ENCODE data around the gene C2CD3.

C2CD3 gene, protein sequence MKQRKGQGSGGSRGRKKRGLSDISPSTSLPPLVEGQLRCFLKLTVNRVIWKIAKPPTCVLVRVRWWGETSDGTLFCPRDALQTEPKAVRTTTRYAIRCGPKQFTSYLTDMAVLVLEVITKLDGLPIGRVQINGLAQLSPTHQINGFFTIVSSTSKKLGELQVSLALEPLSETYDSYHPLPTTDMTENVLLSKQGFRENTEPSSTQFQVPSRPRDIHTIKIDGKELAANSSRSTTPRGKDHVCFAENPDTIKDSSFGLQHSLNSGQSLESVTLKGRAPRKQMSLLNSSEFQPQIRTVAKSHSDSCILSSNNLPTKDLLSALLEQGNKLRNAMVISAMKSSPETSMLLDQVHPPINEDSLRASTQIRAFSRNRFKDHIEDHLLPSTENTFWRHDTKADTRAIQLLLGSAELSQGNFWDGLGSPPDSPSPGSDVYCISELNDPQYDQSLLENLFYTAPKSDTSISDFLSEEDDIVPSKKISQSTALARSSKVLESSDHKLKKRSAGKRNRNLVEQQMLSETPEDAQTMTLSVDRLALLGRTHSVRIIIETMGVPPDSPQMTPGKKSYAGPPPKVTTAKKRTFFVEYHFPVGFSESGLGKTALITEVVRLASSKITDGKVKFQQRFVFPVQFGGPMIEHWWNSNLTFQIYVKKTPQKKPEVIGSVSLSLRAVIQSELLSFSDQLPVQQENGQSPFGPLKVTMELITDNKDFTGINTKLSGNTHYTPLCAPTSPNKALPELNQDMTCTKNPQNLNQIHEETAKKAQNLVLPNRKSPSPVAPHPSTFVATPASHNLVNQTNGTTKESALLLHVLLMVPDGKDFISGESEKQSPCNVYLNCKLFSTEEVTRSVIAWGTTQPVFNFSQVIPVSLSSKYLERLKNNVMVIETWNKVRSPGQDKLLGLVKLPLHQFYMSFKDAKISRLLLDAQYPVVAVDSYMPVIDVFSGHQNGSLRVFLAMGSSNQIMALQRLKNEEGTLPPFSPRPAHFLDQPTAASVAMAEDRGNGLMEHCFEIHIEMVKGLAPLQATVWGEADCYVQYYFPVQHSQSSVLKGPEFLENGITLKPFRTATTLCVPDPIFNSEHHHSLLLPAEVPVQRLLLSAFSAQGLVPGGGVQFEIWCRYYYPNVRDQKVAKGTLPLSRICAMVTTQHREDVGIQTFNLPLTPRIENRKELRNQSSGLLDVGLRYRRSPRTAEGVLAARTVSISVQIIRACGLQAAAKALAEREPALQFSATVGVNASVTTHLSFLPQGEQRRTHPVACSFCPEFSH (N-terminal part only)

GRCh38 chr11:74170694-74171629, at the start of gene C2CD3, which contains the start of gene PPME1:
C2CD3 (minus strand) TSS chr11:74171002; CDS start chr11:74170792, 210 bp downstream.
PPME1 (plus strand) TSS chr11:74171289; CDS start chr11:74171422, 133 bp downstream.
- DNase-seq: peak; percentile 99 to 100

GRCh38 chr11:74220376-74220775, 49.6 kb upstream of the C2CD3 start:
- no peak for DNase-seq

DNA sequence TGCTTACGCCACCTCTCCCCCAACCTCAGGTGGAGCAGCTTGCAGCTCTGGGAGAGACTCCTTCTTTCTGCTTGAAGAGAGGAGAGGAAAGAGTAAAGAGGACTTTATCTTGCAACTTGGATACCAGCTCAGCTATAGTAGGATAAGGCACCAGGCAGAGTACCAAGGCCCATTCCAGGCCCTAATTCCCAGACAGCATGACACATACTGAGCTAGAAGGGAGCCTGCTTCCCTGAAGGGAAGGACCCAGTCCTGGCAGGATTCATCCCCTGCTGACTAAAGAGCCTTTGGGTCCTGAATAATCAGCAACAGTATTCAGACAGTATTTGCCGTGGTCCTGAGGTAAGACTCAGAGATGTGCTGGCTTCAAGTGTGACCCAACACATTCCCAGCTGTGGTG, 41.7 kb upstream of the C2CD3 start:
- DNase-seq: no peak

GRCh38 chr11:74208507-74208906, 37.7 kb upstream of the C2CD3 start:
- DNase-seq: no peak

GRCh38 chr11:74206746-74207145, 35.9 kb upstream of the C2CD3 start:
- no peak for DNase-seq

- DNase-seq: no peak
These were observed 34.4 kb upstream of the C2CD3 start for GRCh38 chr11:74205181-74205580.

DNA sequence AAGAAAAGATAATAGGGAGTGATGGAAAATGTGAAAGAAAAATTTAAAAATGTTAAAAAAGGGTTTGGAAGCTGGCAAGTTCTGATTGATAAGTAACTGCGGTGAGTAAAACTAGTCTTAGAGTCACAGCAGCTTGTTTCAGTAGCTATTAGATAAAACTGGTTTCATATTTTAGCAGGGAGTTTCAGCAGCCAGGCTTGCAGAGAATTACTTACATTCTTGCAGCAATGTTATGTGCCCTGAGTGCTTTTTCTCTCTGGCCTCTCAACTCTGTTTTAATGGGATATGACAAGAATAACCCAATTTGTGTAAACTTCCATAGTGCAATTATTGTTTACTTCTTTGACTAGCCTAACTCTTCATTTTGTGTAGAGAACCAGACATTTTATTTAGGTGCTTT, 33.9 kb upstream of the C2CD3 start:
- DNase-seq: no peak

DNA sequence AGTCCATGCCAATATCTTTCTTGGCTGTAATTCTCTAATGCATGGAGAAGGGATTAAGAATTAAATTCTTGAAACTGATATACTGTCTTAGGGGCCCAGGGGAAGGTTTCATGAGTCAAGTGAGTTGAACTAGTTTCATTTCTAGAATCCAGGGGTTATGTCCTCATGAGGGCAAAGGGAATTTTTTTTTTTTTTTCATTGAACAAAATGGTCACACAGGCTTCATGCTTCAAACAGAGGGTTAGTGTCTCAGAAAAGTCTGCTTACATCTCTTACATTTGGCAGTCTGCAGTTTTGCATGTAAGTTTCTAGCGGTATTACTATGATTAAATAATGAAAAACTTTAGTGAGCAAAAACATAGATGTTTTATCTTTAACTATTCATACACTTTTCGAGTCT, 33.2 kb upstream of the C2CD3 start:
- no peak for DNase-seq

DNA sequence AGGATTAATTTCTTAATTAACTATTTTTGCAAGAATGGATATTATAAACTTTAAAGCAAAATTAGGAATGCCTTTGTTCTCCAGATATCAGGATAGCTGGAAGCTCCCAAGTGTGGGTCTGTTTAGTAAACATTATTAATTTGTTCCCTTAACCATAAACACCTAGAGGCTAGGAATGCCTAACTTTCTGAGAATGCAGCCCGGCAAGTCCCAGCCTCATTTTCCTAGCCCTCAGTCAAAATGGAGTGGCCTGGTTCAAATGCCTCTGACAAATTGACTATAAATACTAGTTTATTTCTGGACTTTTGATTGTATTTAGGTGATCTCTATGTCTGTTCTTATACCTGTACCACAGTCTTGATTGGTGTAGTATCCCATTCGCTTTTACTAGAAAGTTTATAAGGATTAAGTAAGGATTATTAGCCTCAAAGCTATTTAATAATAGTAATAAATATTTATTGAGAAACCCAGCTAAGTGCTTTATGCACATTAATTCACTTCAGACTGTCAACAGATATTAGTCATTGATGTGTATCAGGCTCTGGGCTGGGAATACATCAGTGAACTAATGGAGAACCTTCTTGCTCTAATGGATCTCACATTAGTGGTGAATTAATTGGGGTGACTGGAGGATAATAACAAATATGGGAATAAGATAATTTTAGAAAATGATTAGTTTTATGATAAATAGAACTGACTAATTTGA, 26.1 kb upstream of the C2CD3 start:
- DNase-seq: no peak

DNA sequence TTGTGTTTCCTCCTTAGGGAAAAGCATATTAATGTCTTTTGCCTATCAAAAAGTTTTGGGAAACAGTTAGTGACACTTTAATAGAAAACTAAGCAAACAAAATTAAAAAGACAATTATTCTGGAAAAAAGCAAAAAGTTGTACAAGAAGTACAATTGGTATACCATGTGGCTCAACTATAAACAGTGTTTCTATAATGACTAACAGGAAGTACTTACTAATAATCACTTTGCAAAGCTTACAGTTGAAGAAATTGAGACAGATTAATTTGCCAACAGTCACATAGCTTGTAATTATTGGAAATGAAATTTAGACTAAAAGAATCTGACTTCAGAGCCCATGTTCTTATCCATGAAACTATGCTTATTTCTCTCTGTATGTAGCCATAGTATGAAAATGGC, 25.0 kb upstream of the C2CD3 start:
- DNase-seq: no peak

DNA sequence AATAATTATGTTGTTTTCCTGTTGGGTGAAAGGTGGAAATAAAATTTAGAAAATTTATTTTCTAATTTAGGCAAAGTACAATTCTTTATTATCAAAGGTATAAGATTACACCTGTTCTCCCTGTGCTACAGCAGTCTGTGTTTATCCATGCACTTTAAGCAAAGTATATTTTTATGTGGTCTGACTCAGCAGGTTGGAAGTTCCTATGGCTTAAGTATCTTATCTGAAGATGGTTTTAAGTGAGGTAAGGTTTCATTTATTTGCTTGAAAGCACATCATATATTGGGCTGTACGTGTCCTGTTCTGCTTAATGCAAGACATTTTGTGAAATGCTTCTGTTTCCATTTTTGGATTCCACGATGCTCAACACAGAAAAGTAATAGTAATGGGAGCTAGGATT, 14.9 kb upstream of the C2CD3 start:
- no peak for DNase-seq

GRCh38 chr11:74185285-74185684, 14.5 kb upstream of the C2CD3 start:
- no peak for DNase-seq

- no peak for DNase-seq
These were observed 11.8 kb upstream of the C2CD3 start for GRCh38 chr11:74182635-74183034.

GRCh38 chr11:74179234-74180052, 8.6 kb upstream of the C2CD3 start:
- no peak for DNase-seq

DNA sequence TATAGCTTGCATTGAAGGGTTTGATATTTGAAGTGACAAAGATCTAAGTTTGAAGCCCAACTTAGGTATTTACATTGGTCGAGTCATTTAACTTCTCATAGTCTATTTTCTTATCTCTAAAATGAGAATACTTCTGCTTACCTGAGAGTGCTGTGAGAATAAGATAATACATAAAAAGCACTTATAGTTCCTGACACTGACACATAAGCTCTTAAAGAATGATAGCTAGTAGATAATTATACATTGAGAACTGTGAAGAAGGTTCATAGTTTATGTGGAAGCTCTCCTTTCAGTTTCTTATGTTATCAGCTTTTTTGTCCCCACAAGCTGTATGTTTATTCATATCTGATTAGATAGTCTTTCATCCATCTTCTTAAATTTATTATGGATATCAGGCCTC, 5.1 kb upstream of the C2CD3 start:
- no peak for DNase-seq

- no peak for DNase-seq
These were observed 1.2 kb upstream of the C2CD3 start for GRCh38 chr11:74171997-74172396.

DNA sequence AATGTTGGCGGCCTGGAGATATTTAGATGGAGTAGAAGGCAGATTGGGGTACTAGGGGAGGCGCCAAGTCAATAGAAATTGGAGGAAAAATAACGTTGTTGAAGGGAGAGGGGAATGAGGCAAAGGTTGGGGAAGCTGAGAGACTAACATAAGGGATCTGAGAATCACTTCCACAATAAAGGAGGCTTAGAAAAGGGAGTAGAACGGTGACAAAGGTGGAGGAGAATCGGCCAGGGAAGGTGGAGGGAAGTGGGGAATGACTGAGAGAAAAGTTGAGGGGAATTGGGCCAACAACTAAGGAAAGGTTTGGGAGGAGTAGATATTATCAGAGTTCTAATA, 797 bp upstream of the C2CD3 start:
- no peak for DNase-seq

DNA sequence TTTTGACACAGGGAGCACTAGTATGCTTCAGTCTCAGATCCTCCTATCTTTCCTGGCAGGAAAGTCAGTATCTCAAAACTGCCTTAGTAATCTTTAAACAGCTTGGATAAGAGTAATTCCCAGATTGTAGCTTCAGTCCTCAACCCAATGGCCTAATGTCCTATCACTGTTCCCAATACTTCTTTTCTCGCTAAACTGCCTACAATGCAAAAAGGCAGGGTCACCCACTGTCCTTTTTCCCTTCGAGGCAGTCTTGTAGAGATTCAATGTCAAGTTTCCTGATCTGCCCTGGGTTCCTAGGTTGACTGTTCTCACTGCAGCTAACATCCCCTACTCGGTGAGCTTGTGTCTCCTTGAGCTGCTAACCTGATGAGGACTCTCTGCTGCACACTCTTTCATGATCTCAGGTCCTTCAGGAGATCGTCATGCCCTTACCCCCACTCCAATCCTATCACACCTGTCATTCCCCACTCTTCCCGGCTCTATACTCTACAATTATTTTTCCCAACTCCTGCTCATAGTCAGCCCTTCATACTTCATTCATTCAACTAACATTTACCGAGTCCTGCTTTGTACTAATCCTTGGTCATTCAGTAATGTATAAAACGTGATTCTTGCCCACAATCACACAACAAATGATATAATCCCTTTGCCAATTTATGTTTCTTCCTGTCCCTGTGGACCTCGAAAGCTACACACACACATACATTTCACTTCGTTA, 904 bp downstream of the C2CD3 start:
- DNase-seq: no peak

DNA sequence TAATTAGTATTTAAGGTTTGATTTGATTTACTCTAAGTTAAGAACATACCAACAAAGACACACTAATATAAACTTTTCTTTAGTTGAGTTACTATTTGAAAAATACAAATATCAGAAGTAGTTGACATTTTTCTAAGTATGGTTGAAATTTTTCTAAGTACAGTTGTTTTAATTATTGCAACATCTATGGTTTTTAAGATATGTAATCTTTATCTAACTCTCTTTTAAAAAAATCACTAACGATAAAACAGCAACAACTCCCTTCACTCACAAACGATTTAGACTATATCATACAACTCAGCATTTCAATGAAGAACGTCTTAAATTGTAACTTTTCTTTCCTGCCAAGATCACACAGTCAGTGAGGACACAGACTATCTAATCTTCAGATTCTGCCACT, 2.0 kb downstream of the C2CD3 start:
- DNase-seq: no peak
